HTERT RPE-1 (cell line): ENCODE measurements around the gene FAM168B.

Source experiments
- in situ Hi-C: fragments of 300-500 bp; cut with MboI; formaldehyde crosslinking; loops from 4 replicates; pipeline ENCODE4 v1.14.3; 2020; ENCODE audit warnings: low sequenced_read_pairs

The FAM168B gene

GRCh38 chr2:131029812-131030211, 63.4 kb downstream of the FAM168B start:
- in situ Hi-C loops, result no loop called here

GRCh38 chr2:131027566-131028528, 65.4 kb downstream of the FAM168B start:
- in situ Hi-C loops, result no loop called here

GRCh38 chr2:131026919-131027318, 66.3 kb downstream of the FAM168B start:
- in situ Hi-C loops, result no loop called here

- in situ Hi-C loops, result no loop called here
These were observed 69.5 kb downstream of the FAM168B start for GRCh38 chr2:131023758-131024157.

GRCh38 chr2:131022731-131023130, 70.5 kb downstream of the FAM168B start:
- in situ Hi-C loops, result no loop called here

GRCh38 chr2:131016826-131017741, 76.2 kb downstream of the FAM168B start:
- in situ Hi-C loops, result no loop called here

- in situ Hi-C loops, result no loop called here
These were observed 77.5 kb downstream of the FAM168B start for GRCh38 chr2:131015764-131016163.

- in situ Hi-C loops, result no loop called here
These were observed 79.1 kb downstream of the FAM168B start for GRCh38 chr2:131014141-131014540.

GRCh38 chr2:131011486-131011885, 81.8 kb downstream of the FAM168B start:
- in situ Hi-C loops, result no loop called here

- in situ Hi-C loops, result no loop called here
These were observed 82.7 kb downstream of the FAM168B start for GRCh38 chr2:131010566-131010965.

- in situ Hi-C loops, result no loop called here
These were observed 83.4 kb downstream of the FAM168B start for GRCh38 chr2:131009713-131010475.

GRCh38 chr2:131008967-131009366, 84.3 kb downstream of the FAM168B start:
- in situ Hi-C loops, result no loop called here

- in situ Hi-C loops, result no loop called here
These were observed 86.7 kb downstream of the FAM168B start for GRCh38 chr2:131006561-131006960.

- in situ Hi-C loops, result no loop called here
These were observed 87.9 kb downstream of the FAM168B start for GRCh38 chr2:131005216-131005935.

- in situ Hi-C loops, result no loop called here
These were observed 88.6 kb downstream of the FAM168B start for GRCh38 chr2:131004446-131005209.

GRCh38 chr2:130998561-130998960, 94.7 kb downstream of the FAM168B start:
- in situ Hi-C loops, result no loop called here
